ENCODE data around the gene POLG. TPM values are rescaled to one million over a fixed set of nuclear protein-coding genes. Genes with fewer than 3 reads are reported as not detected.

The POLG gene
- total and polyA plus RNA-seq, 2 experiments from 2014 or later, result 28.8 to 74.1 TPM

DNA sequence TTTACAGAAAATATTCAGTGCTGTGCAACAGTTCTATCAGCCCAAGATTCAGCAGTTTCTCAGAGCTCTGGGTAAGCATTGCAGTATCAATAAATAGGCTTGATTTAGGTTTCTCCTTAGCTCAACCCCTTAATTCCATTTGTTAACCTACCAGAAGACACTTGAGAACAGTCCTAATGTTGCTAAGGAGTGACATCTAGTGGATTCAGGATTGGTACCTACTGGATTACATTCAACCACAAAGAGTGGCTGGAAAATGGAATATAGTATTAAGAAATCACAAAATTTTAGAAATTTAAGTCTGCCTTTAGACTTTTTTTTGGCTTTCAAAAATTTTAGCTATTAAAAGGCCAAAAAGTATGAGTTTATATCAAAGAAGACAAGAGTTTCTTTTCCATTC lies 34.7 kb downstream of the POLG start:
- Histone ChIP-seq H2AFZ (no peak overlapping the region), H3K4me2 (no peak overlapping the region), H3K4me3 (no peak overlapping the region), H3K9me2 (ENCODE audit: insufficient read depth) (no peaks in the 10 kb centered on the region), H3K27me3 (ENCODE audit: insufficient read depth) (no peaks in the 10 kb centered on the region), H3F3A (replicated peaks; ENCODE audit: low read depth) (no peaks in the 10 kb centered on the region), H3K36me3 (ENCODE audit: insufficient read depth) (peaks cover 54% of the 10 kb centered on the region), H3K4me1 (ENCODE audit: insufficient read depth) (no peaks in the 10 kb centered on the region), H3K27ac (ENCODE audit: low read depth) (no peak overlapping the region), H3K79me2 (replicated peaks; ENCODE audit: insufficient read depth) (no peaks in the 10 kb centered on the region), H4K20me1 (replicated peaks; ENCODE audit: insufficient read depth) (no peaks in the 10 kb centered on the region; the same call in 1 of the 2 replicates)
- no peaks in the 10 kb centered on the region for H3K4me1 Mint-ChIP-seq
- H3K27ac Mint-ChIP-seq, result no peak overlapping the region
- ATAC-seq, result no peak
- peaks cover 4% of the 10 kb centered on the region for H3K27me3 Mint-ChIP-seq (ENCODE audit: insufficient read depth, low read depth, poor library complexity)
- peaks cover 13% of the 10 kb centered on the region for H3K9me3 Mint-ChIP-seq
- no peak for DNase-seq (ENCODE audit: low spot score)
- H3K36me3 Mint-ChIP-seq (ENCODE audit: low read depth), result peaks cover 84% of the 10 kb centered on the region
- TF ChIP-seq CREB1 (CRISPR knock-in tag; IDR thresholded peaks at IDR 0.05; ENCODE audit: low read depth), result no peak
- TF ChIP-seq ZNF462 (CRISPR knock-in tag; IDR thresholded peaks at IDR 0.05), result no peak
- TF ChIP-seq POLR2AphosphoS5 (IDR thresholded peaks at IDR 0.05; ENCODE audit: low read depth), result no peak
- TF ChIP-seq, protein P1, sequence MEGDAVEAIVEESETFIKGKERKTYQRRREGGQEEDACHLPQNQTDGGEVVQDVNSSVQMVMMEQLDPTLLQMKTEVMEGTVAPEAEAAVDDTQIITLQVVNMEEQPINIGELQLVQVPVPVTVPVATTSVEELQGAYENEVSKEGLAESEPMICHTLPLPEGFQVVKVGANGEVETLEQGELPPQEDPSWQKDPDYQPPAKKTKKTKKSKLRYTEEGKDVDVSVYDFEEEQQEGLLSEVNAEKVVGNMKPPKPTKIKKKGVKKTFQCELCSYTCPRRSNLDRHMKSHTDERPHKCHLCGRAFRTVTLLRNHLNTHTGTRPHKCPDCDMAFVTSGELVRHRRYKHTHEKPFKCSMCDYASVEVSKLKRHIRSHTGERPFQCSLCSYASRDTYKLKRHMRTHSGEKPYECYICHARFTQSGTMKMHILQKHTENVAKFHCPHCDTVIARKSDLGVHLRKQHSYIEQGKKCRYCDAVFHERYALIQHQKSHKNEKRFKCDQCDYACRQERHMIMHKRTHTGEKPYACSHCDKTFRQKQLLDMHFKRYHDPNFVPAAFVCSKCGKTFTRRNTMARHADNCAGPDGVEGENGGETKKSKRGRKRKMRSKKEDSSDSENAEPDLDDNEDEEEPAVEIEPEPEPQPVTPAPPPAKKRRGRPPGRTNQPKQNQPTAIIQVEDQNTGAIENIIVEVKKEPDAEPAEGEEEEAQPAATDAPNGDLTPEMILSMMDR (conservative IDR thresholded peaks at IDR 0.05; ENCODE audit: low read depth in 2 of 2), result no peak
- no peak for TF ChIP-seq EZH2phosphoT487 (IDR thresholded peaks at IDR 0.05; ENCODE audit: unreplicated experiment)
- no peak for TF ChIP-seq STAT1 (IDR thresholded peaks at IDR 0.05; ENCODE audit: unreplicated experiment)
- no peak for TF ChIP-seq NANOG (IDR thresholded peaks at IDR 0.05; ENCODE audit: borderline replicate concordance)
- no peak for TF ChIP-seq JUNB (IDR thresholded peaks at IDR 0.05; ENCODE audit: unreplicated experiment)
- no peak for TF ChIP-seq ZNF331 (CRISPR knock-in tag; IDR thresholded peaks at IDR 0.05; ENCODE audit: low read depth)
- no peak for TF ChIP-seq EZH2 (IDR thresholded peaks at IDR 0.05; ENCODE audit: low read depth, unreplicated experiment)
- no peak for TF ChIP-seq ZNF114 (CRISPR knock-in tag; IDR thresholded peaks at IDR 0.05)
- TF ChIP-seq REST (IDR thresholded peaks at IDR 0.05; ENCODE audit: unreplicated experiment), result no peak
- H3K4me3 Mint-ChIP-seq, result no peak overlapping the region

All from GM23338 (cell line).